DMS153 (cell line): ENCODE results near the gene EPHB4.
"Not testable (repeated sequence)": the region's sequence is repeated elsewhere in the genome, so short reads cannot be mapped to it uniquely, and the experiment has no call there.

Source experiments
- DNase-seq: peaks from one replicate; lab custom pipeline; 2025; lab: John Stamatoyannopoulos, UW

Gene EPHB4

DNA sequence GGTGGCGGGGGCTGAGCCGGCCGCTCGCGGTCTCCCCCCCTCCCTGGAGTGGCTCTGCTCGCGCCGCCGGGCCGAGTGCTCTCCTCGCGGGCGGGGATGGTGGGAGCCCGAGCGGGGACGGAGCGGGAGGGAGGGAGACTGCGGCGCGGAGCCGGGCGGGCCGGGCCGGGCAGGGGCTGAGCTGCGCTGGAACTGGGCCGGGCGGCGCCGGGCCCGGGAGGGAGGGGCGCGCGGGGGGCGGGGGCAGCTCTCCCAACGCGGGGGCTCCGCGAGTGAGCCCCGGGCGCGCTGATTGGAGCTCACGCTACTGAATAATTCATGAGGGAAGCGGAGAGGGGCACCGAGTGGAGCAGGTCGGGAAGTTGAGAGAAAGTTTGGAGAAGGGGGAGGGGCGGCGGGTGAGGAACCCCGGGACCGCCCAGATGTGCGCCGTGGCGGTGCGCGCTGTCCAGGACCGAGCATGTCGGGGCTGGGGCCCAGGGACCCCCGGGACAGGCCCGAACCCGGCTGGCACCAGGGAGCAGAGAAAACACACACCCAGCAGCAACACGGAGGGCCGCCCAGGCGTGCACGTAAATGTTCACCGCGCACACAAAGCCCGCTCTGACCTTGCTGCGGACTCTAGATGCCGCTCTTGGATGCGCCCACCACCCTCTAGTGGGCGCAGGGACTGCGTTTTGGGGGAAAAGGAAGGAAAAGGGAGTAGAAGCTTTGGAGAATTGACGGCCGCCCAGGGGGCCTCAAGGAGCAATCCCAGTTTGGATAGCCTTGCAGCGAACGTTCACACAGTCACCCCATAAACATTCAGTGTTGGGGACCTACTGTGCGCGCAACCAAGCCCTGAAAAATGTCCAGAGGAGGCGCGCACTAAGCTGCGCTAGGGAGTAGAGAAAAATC lies at the start of gene EPHB4:
EPHB4 (minus strand) TSS at position 194 of the 897 bp plus-strand sequence. CDS start 493 bp downstream, outside the sequence.
- DNase-seq: no peak

DNA sequence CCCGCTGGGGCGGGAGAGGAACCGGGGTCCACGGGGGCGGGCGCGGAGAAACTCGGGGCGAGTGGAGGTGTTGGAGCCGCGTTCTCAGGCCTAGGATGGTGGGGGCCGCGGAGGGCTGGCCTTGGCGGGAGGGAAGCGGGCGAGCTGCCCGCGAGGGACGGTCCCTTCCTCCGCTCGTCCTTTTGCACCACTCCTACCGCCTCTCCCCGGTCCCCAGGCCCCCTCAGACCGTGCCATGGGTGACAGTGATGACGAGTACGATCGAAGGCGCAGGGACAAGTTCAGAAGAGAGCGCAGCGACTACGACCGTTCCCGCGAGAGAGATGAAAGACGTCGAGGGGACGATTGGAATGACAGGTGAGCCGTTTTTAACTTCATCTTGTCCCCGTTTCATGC lies 48.0 kb upstream of the EPHB4 start:
- no peak for DNase-seq

DNA sequence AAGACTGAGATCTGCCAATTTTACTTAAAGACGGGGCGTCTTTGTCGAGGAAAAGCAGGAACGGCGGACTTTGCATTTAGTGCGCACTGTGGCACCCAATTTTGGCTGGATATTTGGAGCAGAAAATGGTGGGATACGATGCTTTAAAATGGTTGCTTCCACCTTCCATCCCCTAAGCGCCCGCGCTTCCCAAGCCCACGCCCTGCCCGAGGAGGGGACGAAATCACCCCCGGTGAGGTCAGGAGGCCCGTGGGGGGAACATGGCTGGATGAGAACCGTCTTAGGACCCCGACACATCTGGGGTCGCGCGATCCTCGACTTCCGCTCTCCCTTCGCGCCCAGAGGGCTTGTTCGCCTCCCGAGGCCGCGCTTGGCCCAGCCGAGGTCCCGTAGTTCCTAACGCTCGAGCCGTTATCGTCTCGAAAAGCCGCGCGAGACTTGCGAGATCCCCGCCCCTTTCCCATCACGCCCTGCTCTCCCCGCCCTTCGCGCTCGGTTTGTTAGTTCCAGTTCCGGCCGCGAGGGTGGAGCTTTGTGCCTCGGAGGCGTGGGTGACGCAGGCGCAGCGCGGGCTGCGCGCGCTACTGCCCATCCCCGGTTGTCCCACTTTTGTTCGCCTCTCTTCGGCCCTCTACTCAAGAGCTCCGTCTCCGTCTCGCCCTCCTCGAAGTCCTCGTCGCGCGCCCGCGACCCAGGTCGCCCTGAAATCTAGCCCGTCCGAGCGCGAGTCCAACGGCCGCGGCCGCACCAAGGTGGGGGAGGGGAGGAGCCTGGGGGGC lies 47.4 kb upstream of the EPHB4 start, which contains the start of gene SRRT:
SRRT (plus strand) TSS at position 527 of the 779 bp plus-strand sequence. CDS start 488 bp downstream, outside the sequence.
- DNase-seq: peak; percentile 97

DNA sequence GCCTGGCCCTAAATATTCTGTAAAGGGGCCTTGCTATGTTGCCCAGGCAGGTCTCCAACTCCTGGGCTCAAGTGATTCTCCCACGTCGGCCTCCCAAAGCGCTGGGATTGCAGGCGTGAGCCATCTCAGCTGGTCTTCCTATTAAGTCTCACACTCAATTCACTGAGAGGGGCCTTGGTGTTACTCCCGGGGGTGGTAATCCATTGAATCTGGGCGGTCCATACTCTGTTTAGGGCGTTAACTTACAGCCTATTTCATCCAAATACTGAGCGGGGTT lies 46.9 kb upstream of the EPHB4 start:
- DNase-seq: no peak

DNA sequence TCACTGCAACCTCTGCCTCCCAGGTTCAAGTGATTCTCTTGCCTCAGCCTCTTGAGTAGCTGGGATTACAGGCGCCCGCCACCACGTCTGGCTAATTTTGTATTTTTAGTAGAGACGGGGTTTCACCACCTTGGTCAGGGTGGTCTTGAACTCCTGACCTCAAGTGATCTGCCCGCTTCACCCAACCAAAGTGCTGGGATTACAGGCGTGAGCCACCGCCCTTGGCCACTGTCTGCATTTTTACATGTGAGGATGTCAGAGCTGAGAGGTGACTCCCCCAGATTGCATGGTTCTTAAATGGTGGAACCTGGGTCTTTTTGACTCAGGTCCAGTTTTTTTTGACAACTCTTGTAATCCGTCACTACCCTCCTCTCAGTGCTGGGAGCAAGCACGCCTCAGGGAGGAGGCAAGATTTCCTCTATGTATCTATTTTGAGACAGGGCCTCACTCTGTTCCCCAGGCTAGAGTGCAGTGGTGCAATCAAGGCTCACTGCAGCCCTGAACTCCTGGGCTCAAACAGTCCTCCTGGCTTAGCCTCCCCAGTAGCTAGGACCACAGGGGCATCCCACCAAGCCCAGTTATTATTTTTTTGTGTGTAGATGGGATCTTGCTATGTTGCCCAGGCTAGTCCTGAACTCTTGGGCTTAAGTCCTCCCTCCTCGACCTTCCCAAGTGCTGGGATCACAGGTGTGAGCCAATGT lies 46.4 kb upstream of the EPHB4 start:
- DNase-seq: no peak

DNA sequence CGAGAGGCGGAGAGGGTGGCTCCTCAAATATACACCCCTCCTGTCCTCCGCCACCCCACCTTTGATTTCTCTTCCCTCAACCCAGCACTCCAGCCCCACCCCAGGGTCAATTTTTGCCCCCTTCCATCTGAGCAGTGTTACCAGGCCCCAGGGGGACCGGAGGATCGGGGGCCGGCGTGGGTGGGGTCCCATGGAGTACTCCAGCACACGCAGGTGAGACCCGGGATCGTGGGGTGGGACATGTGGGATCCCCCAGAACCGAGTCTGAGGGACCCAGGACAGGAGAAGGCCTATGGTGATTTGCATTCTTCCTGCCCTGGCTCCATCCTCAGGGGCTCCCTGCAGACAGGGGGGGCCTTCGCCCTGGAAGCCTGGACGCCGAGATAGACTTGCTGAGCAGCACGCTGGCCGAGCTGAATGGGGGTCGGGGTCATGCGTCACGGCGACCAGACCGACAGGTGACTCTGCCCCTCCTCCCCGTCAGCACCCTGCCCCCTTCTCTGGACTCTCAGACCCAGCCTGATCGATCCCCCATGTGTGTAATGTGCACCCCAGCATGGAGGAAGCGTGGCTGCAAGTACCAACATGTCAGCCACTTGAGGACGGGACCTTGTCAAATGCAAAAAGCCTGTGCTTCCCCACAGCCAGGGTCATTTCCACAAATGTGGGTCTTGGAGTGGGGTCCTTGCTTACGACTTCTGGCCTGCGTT lies 40.6 kb upstream of the EPHB4 start:
- no peak for DNase-seq

DNA sequence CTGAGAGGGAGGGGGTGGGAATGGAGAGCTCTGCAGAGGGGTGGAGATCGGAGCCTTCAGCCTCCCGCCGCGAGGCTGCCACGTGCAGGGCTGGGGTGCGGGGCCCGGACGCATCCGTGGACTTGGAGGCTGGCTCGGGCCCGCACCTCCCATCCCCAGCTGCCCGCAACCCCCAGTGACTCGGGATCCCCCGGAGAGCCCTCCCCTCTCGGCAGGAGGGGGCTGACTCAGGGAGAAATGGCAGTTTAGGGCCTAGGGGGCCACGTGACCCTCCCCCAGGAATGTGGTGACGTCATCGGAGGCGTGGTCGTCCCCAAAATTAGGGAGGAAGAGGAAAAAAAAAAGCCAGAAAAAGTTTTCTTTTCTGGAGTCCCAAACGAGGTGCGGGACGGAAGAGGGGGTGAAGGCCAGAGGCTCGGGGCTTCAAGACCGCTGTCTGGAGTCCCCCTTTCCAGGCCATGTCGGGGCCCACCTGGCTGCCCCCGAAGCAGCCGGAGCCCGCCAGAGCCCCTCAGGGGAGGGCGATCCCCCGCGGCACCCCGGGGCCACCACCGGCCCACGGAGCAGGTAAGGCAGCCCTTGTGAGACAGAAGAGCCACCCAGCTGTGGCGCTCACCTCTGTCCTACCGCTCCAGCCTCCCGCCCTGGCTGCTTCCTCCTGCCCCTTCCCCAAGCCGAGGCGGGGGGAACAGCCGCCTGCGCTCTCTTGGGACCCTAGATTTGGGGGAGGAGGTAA lies 39.9 kb upstream of the EPHB4 start, which contains the start of gene TRIP6:
TRIP6 (plus strand) TSS at position 348 of the 736 bp plus-strand sequence; CDS start at position 459, 111 bp downstream.
- no peak for DNase-seq

DNA sequence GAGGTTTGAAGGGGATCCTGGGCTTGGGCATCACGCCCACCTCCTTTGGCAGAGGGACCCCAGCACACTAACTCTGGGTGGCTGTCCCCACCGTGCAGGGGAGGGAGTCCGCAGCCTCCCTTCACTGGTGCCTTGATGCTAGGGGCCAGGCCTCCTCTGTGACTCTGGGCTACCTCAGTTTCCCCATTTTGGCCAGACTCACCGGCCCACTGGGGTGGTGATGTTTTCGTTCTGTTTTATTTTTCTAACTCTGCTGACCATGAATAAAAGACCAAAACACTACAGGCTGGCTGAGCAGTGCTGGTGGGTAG lies 39.4 kb upstream of the EPHB4 start:
- DNase-seq: no peak

DNA sequence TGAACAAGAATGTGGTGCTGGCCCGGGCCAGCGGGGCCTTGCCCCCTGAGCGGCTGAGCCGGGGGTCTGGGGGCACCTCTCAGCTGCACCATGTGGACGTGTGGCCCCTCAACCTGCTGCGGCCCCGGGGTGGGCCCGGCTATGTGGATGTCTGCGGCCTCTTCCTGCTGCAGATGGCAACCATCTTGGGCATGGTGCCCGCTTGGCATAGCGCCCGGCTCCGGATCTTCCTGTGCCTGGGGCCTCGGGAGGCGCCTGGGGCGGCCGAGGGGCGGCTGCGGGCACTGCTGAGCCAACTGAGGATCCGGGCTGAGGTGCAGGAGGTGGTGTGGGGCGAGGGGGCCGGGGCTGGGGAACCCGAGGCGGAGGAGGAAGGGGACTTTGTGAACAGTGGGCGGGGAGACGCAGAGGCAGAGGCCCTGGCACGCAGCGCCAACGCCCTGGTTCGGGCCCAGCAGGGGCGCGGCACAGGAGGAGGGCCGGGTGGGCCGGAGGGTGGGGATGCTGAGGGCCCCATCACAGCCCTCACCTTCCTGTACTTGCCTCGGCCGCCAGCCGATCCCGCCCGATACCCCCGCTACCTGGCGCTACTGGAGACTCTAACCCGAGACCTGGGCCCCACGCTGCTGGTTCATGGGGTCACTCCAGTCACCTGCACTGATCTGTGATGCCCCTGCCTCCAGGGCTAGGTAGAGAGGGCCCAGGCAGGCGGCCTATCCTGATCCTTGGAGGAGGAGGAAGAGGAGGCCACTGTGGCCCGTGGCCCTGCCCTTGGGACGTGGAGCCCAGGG lies 38.8 kb upstream of the EPHB4 start:
- DNase-seq: peak; percentile 42

DNA sequence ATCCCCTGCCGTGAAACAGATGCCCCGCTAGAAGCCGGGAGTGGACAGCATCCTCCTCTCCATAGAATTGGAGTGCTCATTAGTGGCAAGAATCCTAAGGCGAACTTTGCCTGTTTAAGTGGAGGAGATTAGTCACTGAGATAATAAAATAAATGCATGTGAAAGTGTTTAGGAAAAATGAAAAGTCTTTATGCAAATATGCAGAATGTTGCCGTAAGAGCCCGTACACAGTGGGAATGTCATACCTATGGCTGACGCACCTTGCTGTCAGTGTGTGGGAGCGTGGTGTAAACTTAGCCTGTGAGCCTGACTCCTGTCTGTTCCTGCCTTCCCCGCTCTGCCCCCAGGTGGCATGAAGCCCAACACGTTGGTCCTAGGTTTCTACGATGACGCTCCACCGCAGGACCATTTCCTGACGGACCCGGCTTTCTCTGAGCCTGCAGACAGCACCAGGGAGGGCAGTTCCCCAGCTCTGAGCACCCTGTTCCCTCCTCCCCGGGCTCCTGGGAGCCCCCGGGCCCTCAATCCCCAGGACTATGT lies 38.1 kb upstream of the EPHB4 start:
- DNase-seq: peak; percentile 67

DNA sequence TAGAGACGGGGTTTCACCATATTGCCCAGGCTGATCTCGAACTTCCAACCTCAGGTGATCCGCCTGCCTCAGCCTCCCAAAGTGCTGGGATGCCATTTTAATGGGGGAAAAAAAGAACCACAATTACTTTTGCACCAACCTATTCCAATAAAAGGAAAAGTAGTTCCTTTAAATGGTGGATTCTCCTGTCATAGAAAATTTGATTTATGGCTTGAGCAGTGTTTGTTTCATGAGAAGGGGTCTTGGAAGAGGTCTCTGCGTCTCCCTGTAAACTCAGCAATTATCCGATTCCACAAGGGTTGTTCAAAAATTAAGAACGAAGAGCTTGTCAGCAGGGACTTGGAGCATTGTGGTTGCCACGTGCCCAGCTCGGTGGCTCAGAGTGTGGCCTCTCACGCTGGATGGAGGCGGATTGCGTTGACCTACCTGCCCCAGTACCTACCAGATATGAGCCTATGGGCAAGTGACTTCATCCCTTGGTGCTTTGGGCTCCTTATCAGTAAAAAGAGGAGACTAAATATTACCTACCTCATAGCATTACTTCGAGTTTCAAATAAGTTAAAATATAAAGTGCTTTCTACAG lies 37.0 kb upstream of the EPHB4 start:
- no peak for DNase-seq

DNA sequence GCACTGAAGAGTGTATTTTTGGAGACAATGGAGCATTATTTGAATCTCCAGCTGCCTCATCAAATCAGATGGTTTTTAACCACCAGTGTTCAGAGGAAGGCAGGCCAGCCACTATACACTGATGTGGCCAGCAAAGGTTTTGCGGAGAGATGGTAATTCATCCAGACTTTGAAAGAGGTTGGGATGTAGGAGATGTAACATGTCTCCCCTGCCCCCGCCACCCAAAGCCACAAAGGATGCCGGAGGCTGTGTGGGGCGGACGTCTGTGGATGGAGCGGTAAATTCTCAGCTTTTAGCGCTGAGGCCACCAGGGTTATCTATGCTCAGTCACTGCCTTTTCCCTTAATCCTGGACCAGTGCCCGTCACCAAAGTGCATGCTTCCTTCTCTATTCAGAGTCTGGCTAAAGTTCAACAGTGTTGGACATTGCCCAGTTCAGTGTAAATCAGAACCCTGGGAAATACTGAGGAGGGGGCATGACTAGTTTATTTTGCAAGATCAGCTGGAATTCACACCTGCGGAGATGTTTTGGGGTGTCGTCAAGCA lies 36.2 kb upstream of the EPHB4 start:
- DNase-seq: no peak

DNA sequence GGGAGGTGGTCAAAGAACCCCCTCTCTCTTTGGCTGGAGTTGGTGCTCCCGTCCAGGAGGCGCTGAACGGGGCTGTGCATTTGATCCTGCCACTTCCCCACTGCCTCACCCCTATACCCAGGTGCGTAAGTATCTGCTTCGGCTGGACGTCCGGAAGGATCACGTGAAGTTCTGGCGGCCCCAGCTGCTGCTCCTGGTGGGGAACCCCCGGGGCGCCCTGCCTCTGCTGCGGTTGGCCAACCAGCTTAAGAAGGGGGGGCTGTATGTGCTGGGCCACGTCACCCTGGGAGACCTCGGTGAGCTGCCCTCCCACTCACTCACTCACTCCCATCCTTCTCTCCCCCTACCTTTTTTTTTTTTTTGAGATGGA lies 34.3 kb upstream of the EPHB4 start:
- no peak for DNase-seq

DNA sequence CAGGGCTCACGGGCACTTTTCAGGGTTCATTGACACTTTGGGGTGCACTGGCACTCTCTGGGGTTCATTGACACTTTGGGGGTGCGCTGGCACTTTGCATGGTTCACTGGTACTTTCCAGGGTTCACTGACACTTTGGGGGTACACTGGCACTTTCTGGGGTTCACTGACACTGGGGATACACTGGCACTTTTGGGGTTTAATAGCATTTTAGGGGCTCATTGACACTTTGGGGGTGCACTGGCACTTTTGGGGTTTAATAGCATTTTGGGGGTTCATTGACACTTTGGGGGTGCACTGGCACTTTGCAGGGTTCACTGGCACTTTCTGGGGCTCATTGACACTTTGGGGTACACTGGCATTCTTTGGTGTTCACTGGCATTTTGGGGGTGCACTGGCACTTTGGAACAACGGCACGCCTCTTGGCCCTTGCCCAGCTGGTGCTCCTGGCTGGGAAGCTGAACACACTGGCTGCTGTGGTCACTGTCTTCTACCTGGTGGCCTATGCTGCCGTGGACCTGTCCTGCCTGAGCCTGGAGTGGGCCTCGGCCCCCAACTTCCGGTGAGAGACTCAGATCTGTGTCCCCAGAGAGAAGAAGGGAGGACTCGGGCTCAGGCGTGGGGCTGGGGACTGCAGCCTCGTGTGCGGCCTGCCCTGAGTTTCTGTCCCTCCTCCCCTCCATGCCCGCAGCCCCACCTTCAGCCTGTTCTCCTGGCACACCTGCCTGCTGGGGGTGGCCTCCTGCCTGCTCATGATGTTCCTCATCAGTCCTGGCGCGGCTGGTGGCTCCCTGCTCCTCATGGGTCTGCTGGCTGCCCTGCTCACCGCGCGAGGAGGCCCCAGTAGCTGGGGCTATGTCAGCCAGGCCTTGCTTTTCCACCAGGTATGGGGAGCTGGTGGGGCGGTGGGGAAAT lies 33.6 kb upstream of the EPHB4 start:
- no peak for DNase-seq

DNA sequence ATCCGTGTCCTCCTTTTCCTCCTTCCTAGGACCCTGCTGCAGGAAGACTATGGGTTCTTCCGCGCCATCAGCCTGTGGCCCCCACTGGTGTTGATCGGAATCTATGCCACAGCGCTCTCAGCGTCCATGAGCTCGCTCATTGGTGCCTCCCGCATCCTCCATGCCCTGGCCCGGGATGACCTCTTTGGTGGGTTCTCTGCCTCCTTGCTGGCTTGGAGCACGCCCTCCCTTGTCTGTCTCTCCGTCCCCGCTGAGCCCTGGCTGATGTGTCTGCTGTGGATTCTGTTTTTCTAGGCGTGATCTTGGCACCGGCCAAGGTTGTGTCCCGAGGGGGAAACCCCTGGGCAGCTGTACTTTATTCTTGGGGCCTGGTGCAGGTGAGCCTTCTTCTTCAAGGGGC lies 32.5 kb upstream of the EPHB4 start:
- DNase-seq: no peak

DNA sequence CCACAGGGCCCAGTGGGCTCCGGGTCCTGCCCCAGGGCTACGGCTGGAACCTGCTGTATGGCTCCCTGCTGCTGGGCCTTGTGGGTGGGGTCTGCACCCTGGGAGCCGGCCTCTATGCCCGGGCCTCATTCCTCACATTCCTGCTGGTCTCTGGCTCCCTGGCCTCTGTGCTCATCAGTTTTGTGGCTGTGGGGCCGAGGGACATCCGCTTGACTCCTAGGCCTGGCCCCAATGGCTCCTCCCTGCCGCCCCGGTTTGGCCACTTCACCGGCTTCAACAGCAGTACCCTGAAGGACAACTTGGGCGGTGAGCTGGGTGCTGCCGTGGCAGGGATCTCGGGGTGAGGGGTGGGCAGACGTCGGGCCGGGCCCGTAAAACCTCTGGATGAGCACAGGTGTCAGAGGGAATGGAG lies 29.6 kb upstream of the EPHB4 start:
- DNase-seq: no peak

DNA sequence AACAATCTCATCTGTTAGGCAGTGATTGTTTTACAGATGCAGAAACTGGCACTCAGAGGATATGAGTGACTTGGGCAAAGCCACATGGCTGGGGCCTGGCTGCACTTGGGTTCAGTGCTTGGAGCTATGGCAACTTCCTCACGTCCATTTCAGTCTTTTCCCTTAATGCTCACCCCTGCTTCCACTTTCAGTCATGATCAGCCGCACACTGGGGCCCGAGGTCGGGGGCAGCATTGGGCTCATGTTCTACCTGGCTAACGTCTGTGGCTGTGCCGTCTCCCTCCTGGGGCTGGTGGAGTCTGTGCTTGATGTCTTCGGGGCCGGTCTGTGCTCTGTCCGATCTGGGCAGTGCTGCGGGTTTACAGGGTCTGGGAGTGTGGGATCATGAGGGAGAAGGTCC lies 28.2 kb upstream of the EPHB4 start:
- DNase-seq: no peak

DNA sequence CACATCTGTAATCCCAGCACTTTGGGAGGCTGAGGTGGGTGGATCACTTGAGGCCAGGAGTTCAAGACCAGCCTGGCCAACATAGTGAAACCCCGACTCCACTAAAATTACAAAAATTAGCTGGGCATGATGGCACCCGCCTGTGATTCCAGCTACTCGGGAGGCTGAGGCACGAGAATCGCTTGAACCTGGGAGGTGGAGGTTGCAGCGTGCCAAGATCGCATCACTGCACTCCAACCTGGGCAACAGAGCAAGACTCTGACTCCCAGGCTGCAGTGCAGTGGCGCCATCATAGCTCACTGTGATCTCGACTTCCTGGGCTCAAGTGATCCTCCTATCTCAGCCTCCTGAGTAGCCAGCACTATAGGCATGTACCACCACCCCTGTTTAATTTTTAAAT lies 27.6 kb upstream of the EPHB4 start:
- not testable (repeated sequence) for DNase-seq
